Subcutaneous abdominal adipose tissue (tissue), 5 donors: ENCODE measurements around the gene SLC30A10.
"Not testable (repeated sequence)": the region's sequence is repeated elsewhere in the genome, so short reads cannot be mapped to it uniquely, and the experiment has no call there.

Experiments used
- H3K27ac ChIP-seq: one replicate; pipeline ENCODE4 v1.7.0; 2013; ENCODE audit warnings: low read depth, mild to moderate bottlenecking, inconsistent platforms, low read length, moderate library complexity
- H3K27me3 ChIP-seq, 5 donors: one replicate each; pipeline ENCODE4 v1.7.0; 2013; ENCODE audit warnings: low read length in 5 of 5, inconsistent platforms in 1 of 5; ENCODE audit not compliant: control insufficient read depth in 5 of 5, insufficient read depth in 4 of 5
- H3K36me3 ChIP-seq, 5 donors: one replicate each; pipeline ENCODE4 v1.7.0; 2013; ENCODE audit warnings: low read length in 5 of 5; ENCODE audit not compliant: control insufficient read depth in 5 of 5, insufficient read depth in 5 of 5
- H3K4me1 ChIP-seq, 5 donors: one replicate each; pipeline ENCODE4 v1.7.0; 2013; ENCODE audit warnings: low read length in 5 of 5, mild to moderate bottlenecking in 3 of 5, moderate library complexity in 1 of 5; ENCODE audit not compliant: control insufficient read depth in 5 of 5, insufficient read depth in 5 of 5
- H3K4me3 ChIP-seq, 5 donors: one replicate each; pipeline ENCODE4 v1.7.0; 2013; ENCODE audit warnings: low read length in 5 of 5, low read depth in 1 of 5
- H3K9ac ChIP-seq, 5 donors: one replicate each; pipeline ENCODE4 v1.7.0; 2013; ENCODE audit warnings: low read length in 5 of 5, mild to moderate bottlenecking in 4 of 5, moderate library complexity in 3 of 5
- H3K9me3 ChIP-seq, 5 donors: one replicate each; pipeline ENCODE4 v1.7.0; 2013; ENCODE audit warnings: low read length in 5 of 5; ENCODE audit not compliant: control insufficient read depth in 5 of 5
- donor health status: healthy.
- donor health status: healthy.
- donor health status: healthy.
- donor health status: healthy.
- donor health status: healthy.

Gene SLC30A10

DNA sequence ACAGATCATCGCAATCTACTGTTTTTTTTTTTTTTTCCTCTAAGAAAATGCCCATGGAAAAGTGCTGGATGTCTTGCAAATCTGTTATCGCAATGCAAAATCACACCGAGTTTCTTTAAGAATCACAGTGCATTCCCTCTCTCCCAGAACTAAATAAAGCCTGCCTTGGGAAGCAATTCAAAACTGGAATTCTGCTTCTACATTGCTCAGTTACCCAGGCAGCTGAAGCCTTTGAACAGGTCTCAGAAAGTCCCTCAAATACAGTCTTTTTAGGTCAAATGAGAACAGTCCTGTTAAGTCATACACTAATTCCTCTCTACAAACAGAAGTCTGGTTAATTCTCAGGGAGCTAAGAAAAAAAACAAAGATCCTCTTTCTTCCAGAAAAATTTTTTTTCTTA, 46.3 kb downstream of the SLC30A10 start:
- H3K9ac ChIP-seq: no peak overlapping the region
- H3K36me3 ChIP-seq: no peaks in the 10 kb centered on the region
- peaks cover 0 to 2% (median 0%) of the 10 kb centered on the region in 5 donors for H3K27me3 ChIP-seq
- H3K4me3 ChIP-seq: no peak overlapping the region
- H3K9me3 ChIP-seq: no peaks in the 10 kb centered on the region
- H3K27ac ChIP-seq: no peak overlapping the region
- H3K4me1 ChIP-seq: no peaks in the 10 kb centered on the region

GRCh38 chr1:219880765-219881457, 47.4 kb downstream of the SLC30A10 start:
- Histone ChIP-seq H3K27ac (no peak overlapping the region), H3K36me3 (no peaks in the 10 kb centered on the region), H3K9me3 (no peaks in the 10 kb centered on the region), H3K9ac (no peak overlapping the region), H3K4me3 (no peak overlapping the region), H3K27me3 (peaks cover 0 to 2% (median 0%) of the 10 kb centered on the region in 5 donors), H3K4me1 (no peaks in the 10 kb centered on the region)

- Histone ChIP-seq H3K9ac (no peak overlapping the region), H3K4me1 (no peaks in the 10 kb centered on the region), H3K4me3 (no peak overlapping the region)
Observed at GRCh38 chr1:219876798-219877209, 51.6 kb downstream of the SLC30A10 start.

DNA sequence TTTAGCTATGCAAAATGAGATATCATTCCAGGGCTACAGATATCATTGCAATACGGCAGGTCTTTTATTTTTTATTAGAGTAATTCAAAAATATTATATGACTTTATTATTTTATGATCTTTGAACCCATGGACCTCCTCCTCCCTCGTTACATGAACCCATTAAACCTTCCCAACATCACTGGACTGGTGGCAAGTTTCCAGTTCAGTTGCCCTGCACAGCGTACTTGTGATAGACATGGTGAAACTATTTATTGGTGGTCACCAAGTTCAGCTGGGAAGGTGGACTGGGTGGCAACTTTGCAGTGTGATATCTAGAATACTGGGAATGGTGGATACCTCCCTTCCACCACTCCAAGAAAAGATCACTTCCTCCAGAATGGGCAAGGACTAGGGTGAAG, 52.5 kb downstream of the SLC30A10 start:
- no peaks in the 10 kb centered on the region for H3K4me1 ChIP-seq
- no peak overlapping the region for H3K27ac ChIP-seq
- H3K27me3 ChIP-seq: no peaks in the 10 kb centered on the region
- no peaks in the 10 kb centered on the region for H3K9me3 ChIP-seq
- H3K9ac ChIP-seq: no peak overlapping the region
- H3K4me3 ChIP-seq: no peak overlapping the region
- no peaks in the 10 kb centered on the region for H3K36me3 ChIP-seq

More at GRCh38 chr1:219876798-219877209, 51.6 kb downstream of the SLC30A10 start:
- H3K36me3 ChIP-seq: no peaks in the 10 kb centered on the region
- H3K9me3 ChIP-seq: no peaks in the 10 kb centered on the region
- no peaks in the 10 kb centered on the region for H3K27me3 ChIP-seq
- no peak overlapping the region for H3K27ac ChIP-seq

DNA sequence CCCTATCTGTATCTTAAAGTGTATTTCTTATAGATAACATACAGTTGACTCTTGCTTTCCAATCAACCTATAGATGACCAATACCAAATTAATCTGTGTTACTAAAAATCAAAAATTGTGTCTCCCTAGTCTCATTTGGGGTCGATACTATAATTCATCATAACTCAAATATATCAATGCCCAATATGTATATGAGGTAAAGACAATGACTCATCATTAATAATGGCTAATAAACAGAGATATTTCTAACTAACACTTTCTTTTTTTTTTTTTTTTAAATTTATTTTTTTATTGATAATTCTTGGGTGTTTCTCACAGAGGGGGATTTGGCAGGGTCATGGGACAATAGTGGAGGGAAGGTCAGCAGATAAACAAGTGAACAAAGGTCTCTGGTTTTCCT, 55.8 kb downstream of the SLC30A10 start:
- H3K4me3 ChIP-seq, H3K9me3 ChIP-seq, H3K27me3 ChIP-seq, H3K27ac ChIP-seq, H3K4me1 ChIP-seq, H3K9ac ChIP-seq, H3K36me3 ChIP-seq: not testable (repeated sequence)

- Histone ChIP-seq H3K9me3 (no peaks in the 10 kb centered on the region), H3K9ac (no peak overlapping the region), H3K4me1 (no peaks in the 10 kb centered on the region), H3K4me3 (no peak overlapping the region), H3K27me3 (no peaks in the 10 kb centered on the region), H3K36me3 (no peaks in the 10 kb centered on the region), H3K27ac (no peak overlapping the region)
Observed at GRCh38 chr1:219871427-219872057, 56.8 kb downstream of the SLC30A10 start.

DNA sequence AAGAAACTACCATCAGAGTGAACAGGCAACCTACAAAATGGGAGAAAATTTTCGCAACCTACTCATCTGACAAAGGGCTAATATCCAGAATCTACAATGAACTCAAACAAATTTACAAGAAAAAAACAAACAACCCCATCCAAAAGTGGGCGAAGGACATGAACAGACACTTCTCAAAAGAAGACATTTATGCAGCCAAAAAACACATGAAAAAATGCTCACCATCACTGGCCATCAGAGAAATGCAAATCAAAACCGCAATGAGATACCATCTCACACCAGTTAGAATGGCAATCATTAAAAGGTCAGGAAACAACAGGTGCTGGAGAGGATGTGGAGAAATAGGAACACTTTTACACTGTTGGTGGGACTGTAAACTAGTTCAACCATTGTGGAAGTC, 59.7 kb downstream of the SLC30A10 start:
- not testable (repeated sequence) for H3K4me3 ChIP-seq, H3K4me1 ChIP-seq, H3K27me3 ChIP-seq, H3K27ac ChIP-seq, H3K36me3 ChIP-seq, H3K9ac ChIP-seq, H3K9me3 ChIP-seq
